Activated CD4-positive, alpha-beta T cell treated with anti-CD3 and anti-CD28 coated beads, Interleukin-10, Interleukin-2, amounts not matched to agents 100 ng/mL and 50 ng/mL, durations not matched to agents 16 hours and 8 hours (primary cell): ENCODE data around the gene GMPPA.

Experiments used
- DNase-seq: peaks from one replicate; pipeline ENCODE4 v3.0.0-alpha.2; 2020

GMPPA gene

DNA sequence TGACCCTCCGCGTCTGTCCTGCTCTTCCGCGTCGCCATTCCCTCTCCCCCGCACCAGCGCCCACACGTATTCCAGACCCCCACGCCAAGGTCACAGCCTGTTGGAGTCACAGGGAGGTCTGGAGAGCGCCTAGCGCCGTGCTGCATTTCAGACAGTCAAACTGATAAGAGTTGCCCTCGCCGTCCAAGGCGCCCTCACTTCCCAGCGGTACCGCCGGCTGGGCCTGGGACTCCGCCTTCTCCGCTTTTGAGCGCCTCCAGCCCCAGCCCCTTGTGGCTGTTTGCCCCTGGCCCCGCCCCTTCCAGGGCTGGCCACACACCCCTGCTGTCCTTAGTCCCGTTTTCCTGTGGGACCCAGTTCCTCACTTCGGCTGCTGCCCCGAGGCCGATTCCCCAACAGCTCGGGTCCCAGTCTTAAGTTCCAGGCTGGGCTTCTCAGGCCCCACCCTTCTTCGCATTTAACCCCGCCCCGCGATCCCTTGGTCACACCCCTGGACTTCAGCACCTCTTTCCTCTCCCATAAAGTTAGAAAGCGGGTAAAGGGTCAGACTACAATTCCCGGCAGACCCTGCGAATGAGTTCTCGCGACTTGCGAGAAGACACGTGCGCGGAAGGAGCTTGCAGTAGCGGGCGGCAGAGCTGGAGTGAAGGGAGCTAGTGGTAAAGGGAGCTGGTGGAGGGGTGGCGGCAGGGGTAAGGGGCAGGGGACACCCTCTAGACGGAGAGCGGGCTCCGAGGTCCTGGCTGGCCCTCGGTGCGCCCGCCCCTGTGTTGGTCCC lies at the start of gene GMPPA:
GMPPA (plus strand) TSS at position 612 of the 778 bp plus-strand sequence. CDS start 1,085 bp downstream, outside the sequence.
- peak; percentile 98 for DNase-seq

DNA sequence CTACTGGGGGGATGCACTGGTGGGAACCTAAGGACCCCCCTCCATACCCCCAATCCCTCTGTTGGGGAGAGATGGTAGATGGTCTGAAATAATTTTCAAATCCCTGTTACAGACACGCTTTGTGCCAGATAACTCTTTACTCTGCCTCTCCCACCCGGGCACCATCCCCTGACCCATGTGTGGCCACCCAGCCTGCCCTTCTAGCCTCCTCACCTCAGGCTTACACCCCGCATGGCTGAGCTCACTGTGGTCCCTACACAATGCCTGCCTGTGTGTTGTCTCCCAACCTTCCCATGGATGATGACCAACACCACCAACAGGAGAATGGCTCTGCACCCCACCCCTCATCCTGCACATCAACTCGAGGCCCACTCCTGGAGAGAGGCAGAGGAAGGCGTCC lies 49.1 kb upstream of the GMPPA start:
- no peak for DNase-seq

DNA sequence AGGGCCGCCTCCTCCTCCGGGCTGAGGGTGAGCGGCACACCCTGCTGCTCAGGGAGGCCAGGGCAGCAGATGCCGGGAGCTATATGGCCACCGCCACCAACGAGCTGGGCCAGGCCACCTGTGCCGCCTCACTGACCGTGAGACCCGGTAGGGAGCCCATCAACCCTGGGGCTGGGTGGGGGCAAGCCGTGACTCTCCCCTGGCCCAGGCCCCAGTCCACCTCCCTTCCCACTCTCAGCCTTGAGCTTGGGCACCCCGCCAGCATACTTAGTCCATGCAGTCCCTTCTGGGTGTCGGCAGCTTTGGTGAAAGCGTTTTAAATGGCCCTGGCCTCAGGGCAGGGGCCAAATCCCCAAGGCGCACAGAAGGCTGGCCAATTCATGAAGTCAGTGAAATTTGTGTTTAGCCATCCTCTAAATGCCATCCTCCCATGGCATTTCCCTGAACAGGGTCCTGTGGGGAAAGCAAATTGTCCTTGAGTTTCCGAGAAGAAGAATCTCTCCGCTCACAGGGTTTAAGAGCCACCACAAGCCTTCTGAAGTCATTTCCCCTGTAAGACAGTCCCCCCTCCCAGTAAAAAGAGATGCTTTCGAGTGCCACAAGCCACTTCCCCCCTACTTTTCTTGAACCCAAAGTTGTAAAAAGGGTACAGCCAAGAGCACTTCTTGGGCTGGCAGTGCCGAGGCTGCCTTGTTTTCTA lies 46.9 kb upstream of the GMPPA start:
- DNase-seq = no peak

DNA sequence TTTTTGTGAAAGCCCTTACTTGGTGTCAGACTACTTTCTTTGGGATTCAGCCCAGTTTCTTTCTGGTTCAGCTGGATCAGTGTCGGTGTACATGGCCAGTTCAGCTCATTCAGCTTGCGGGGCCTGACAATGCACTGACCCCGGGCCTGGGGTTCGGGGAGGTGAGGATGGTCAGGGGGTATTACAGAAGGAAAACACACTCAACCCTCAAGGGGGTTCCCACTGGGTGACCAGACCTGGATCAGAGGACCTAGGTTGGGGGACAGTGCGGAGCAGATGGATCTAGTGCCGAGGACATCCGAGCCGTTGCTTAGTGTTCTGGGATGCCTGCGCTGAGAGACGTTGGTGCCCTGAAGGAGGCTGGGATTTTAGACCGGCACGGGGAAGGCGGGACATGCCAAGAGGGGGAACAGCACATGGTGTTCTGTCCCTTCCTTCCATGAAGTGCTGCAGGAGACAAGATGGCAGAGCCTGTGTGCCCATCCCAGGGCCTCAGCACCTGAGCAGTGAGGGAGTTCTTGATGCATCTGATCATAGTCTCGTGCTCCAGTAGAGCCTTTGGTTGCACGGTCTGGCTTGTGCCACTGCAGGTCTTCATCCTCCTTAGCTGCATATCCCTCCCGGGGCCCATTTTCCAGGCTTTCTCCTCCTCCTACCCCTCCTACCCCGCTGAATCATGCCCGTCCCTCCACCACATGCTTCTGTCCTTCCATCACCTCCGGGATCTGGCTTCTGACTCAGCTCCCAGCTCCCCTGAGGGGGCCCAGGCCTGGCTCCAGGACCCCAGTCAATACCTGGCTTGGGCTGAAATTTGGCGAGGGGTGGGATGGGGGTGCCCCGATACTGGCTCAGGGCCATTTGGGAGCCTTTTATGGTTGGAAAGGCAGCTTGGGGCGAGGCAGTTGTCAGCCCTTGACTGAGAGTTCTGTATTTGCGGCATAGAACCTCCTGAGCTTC lies 46.1 kb upstream of the GMPPA start:
- DNase-seq = no peak

DNA sequence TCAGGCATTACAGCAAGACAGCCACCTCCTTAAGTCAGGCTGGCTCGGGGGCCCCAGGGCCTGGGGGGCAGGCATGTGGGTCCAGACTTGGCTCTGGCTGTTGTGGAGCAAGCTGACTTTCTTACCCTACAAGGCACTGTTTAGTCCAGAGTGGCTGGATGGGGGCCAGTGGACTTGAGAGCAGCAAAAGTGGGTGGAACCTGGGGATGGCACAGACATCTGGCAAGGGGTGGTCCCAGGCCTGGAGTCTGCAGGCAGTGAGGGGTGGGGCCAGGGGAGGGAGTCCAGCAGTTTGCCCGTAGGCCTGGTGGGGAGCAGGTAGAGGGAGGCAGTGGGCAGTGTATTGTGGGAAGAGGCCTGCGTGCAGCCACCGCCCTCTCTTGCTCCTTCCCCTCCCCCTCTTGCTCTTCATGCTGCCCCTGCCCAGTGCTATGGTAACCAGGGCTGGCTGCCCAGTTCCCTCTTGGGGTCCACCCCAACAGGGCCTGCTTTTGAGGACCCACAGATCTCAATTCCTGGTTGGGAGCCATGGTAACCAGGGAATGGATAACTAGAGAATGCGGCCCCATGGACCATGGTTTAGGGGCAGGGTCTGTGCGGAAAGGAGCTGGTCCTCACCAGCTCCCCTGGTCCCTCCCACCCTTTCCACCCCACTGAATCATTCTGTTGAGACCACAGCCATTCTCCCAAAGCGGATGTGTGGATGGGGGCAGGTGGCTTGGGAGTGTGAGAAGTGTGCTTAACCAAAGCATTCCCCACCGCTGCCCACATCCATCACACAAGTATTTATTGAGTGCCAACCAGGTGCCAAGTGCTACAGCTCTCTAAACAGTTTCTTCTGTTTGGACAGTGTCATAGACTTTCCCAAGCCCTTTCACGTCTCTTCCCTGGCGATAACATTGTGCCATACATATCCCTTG lies 44.8 kb upstream of the GMPPA start:
- DNase-seq = no peak

DNA sequence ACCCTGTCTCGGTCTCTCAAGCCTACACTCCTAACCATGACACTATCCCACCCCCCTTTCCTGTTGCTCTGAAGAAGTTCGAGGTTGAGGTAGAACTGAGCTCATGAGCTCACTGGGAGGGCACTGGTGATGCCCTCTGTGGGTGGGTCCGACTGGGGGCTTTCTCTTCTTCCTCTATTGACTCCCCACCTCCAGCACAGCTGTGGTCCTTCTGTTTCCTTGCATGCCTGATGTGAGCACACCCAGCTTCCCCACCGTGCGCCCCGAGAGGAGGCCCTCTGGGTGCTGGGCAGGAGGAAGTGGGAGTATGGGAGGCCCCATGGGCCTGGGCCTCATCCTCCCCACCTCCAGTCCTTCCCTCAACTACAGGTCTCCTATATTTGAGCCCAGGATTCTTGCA lies 43.1 kb upstream of the GMPPA start:
- no peak for DNase-seq

DNA sequence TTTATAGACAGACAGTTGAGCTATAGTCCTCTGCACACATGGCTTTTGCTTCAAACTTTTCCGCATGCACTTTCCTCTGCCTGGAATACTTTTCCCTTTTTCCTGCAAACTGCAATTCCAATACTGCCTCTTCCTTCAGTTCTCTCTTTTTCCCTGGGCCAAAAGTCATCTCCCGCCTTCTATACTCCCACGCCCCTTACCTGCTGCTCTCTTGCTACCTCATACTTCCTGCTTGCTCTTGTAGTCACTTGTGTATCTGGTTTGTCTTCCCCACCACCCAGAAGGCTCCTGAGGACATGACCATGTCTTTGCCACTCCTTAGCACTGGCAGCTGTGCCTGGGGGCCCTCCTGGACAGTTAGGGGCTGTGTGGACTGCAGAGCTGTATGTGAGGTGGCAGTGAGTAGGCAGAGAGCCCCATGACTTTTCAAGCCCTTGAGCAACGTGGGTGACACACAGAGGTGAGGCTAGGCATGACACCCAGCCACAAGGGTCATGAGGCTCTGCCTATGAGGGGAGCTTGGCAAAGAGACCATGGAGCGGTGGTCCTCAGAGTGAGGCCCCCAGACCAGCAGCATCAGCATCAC lies 40.8 kb upstream of the GMPPA start:
- peak; percentile 25 for DNase-seq

DNA sequence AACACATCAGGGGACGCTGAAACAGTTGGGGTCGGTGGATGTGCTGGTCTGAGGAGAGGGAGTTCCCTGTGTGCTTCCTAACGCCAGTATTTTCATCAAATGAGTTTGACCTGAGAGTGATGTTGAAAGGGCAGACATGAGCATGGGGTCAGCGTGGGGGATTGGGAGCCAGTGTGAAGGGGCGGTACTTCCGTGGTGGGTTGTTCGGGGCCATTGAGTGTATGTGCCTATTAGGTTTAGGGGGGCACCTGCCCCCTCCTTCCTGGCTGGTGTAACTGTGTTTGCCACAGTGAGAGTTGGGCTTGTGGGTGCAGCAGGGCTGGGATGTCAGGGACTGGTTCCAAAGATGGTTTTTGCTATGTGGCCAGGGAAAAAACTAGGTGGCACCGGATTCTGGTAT lies 39.7 kb upstream of the GMPPA start:
- DNase-seq = no peak

DNA sequence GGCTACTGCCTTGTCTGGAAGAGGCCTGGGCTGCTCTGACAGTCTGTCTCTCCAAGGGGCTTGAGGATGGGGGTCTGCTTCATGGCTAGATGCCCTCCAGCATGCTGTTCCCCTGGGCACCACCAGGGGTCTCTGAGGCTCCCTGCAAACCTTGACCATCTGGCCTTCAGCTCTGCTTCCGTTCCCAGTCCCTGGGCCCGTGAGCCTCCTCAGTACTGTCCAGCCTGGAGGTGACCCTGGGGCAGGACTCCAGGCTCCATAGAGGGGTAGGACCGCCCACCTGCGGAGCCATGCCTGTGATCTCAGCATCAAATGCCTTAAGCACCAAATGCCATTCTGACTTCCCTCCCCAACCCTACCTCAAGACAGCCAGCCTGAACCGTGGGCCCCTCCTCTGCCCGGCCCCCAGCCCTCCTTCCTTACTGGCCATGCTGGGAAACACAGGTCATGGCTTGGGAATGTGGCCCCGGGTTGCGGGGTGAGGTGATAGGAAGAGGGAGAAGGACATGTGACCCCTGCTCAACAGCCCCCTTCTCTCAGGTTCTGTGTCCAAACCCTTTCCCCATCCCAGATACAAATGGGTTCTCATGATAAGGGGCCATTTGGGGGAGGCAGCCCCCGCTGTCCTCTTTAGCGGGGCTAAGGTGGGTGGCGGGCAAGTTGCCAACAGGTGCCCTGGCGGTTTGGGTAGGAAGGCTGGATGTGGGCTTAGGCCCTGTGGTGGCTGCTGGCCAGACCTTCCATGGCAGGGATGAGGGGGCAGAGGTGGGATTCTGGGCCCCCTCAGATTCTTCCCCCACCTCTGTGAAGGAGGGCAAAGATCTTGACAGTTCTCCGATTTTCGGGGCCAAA lies 39.0 kb upstream of the GMPPA start:
- DNase-seq = peak; percentile 40

DNA sequence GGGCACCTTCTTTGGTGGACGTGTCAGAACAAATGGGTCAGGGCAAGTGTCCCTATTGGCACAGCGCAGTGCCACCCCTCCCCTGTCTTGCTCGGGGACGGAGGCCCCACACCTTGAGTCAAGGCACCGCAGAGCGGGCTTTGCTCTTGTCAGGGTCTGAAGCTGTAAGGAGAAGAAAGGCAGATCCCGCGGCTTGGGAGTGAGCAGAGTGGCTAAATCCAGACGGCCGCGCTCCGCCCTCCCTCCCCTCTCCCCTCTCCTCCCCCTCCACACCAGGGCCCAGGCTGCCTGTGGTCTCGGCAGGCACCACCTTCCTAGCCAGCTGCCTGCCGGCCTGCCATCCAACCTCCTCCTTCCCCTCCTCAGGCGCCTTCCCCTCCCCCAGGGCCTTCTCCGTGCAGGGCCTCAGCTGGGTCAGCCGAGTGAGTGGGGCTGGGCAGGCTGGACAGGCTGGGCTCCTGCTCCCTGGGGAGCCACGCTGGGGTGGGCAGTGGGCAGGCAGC lies 38.2 kb upstream of the GMPPA start:
- no peak for DNase-seq

DNA sequence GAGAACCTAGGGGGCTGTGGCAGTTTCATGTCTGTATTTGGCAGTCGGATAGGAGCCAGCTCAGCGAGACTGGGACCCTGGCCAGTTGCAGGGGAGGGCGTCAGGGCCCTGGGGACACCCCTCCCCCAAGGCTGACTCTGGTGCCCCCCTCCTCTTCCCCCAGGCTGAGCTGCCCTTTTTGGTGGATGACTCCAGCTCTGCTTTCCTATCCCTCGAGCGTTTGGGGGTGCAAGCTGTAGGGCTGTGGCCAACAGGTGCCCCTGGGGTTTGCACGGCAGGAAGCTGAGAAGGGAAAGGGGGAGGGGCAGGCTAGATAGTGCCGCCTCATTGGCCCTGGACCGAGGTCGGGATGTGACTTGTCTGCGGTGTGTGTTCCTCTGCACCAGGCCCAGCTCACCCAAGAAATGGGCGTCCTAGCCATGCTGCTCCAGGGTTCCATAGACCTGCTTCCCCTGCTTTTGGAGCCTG lies 37.6 kb upstream of the GMPPA start:
- peak; percentile 34 for DNase-seq

DNA sequence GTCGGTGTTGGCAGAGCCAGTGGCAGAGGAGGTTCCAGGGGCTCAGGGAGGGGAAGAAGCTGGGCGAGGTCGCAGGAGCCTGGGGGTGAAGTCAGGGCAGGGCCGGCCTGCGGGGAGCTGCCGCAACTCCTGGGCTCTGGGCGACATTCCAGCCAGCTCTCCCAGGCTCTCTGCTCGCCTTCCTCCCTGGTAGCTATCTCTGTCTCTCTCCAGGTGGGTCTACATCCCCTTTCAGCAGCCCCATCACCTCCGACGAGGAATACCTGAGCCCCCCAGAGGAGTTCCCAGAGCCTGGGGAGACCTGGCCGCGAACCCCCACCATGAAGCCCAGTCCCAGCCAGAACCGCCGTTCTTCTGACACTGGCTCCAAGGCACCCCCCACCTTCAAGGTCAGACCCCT lies 37.0 kb upstream of the GMPPA start:
- DNase-seq = no peak

DNA sequence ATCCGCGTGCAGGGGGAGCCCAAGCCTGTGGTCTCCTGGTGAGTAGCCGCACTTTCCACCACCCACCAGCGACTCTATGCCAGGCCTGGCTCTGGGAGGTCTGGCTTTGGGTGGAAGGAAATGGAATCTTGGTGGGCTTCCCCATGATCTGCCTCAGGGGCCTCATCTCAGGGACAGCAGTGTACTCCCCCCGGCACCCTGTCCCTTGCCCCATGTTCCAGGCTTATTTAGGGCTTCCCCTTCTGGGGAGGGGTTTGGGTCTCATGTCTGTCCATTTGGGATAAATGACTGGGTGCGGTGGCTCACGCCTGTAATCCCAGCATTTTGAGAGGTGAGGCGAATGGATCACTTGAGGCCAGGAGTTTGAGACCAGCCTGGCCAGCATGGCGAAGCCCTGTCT lies 36.3 kb upstream of the GMPPA start:
- DNase-seq = no peak

DNA sequence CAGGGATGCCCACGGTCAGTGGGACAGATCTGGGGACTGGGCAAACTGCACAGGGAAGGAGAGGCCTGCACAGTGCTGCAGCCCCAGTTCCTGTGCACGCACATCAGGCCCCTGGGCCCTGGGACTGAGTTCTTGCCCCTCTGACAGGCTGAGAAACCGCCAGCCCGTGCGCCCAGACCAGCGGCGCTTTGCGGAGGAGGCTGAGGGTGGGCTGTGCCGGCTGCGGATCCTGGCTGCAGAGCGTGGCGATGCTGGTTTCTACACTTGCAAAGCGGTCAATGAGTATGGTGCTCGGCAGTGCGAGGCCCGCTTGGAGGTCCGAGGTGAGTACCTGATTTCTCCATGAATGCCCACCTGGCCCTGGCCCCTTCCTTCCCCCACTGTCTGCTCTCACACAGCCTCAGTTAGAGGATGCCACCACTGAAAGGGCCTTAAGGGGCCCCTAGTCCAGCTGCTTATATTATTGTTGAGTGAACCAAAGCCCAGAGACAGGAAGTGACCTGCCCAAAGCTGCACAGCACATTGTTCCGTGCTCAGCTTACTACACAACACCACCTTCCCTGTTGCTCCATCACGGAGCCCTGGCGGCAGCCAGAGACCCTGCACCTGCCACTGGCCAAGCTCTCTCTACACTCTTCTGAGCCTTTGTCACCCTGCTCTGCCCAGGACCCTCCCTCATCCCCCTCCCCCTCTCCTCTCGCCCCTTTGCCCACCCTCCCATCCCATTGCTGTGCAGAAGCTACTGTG lies 34.2 kb upstream of the GMPPA start:
- no peak for DNase-seq

DNA sequence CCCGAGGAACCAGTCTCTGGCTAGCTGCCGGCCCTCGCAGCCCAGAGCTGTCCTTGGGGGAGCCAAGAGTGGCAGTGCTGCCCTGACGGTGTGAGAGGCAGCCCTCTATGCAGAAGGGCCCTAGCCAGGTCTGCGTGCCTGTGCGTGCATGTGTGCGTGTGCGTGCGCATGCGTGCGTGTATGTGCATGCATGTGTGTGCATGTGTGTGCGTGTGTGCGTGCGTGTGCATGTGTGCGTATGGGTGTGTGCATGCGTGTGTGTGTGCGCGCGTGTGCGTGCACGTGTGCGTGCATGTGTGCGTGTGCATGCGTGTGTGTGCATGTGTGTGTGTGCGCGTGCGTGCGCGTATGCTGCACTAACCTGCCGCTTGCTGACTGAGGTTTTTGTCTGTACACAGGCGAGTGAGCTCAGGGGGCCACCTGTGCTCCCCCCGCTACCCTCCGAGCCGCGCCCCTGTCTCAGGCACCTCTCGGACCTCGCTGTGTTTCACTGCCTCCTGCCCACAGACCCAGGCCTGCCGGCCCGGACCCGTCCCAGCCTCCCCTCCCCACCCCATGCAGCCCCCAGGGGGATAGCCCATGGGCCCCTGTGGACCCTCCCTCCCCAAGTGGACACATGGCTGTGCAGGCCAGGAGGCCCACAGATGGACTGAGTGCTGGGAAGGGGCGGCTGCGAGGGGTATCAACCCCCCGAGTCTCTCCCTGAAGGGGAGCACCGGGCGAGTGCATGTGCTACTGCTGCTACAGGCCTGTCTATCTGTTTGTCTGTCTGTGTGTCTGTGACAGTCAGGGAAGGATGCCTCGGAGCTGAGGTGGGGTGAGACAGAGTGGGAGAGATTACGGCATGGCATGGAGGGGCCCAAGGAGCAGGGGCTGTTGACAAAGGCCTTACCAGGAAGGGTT lies 32.8 kb upstream of the GMPPA start:
- no peak for DNase-seq

DNA sequence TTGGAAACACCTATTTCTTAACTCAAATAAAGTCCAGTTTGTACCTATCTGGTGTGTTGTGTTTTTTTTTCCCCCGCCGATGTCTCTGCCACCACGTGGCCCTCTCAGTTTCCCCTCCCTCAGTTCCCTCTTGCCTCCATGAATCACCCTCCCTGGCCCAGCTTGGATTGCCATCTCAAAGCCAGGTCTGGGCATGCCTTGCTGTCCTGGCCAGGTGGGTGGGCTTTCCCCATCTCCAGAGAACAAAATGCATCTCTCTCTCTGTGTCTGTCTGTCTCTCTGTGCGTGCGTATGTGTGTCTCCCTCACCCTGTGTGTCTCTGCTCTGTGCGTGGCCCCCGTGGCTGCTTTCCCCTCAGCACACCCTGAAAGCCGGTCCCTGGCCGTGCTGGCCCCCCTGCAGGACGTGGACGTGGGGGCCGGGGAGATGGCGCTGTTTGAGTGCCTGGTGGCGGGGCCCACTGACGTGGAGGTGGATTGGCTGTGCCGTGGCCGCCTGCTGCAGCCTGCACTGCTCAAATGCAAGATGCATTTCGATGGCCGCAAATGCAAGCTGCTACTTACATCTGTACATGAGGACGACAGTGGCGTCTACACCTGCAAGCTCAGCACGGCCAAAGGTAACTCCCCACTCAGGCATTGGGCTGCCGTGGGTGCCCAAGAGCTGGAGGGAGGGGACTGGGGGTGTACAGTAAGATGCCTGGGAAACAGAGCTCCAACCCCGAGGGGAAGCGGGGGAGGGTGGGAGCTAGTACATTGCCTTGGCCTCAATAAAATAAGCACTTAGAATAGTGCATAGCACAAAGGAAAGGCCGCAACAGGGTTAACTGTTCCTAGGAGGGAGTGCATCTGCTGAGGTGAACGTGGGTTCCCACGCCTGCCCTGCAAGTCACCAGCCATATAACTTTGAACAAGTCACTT lies 31.6 kb upstream of the GMPPA start:
- no peak for DNase-seq

DNA sequence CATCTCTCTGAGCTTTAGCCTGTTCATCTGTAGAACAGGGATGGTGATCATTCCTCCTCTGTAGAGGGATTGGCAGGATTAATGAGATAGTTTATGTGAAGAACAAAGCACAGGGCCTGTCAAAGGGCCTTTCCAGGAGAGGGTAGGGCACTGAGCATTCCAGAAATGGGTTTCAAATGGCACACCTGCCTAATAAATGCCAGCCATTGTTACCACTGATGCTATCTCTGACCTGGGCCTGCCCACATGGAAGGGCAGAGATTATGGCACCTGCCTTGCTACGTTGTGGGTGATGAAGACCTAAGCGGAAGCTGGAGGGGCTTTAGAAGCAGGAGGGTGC lies 31.0 kb upstream of the GMPPA start:
- no peak for DNase-seq
